HAP-1 (cell line): ENCODE results near the gene OR4D11.
"Not testable (repeated sequence)": the region's sequence is repeated elsewhere in the genome, so short reads cannot be mapped to it uniquely, and the experiment has no call there.

Source experiments
- DNase-seq, 2 experiments: peaks; one replicate each; pipeline ENCODE4 v3.0.0-alpha.2; 2016 to 2020; ENCODE audit warnings: low spot score in 2 of 2
- H3K27me3 ChIP-seq: fragments of 250-450 bp; sonication (Bioruptor Pico); 2 replicates; pipeline ENCODE4 v1.5.1; 2020; ENCODE audit warnings: low read depth, mild to moderate bottlenecking, moderate library complexity
- H3K36me3 ChIP-seq: fragments of 250-450 bp; sonication (Bioruptor Pico); replicated peaks from 2 replicates; pipeline ENCODE4 v1.5.1; 2020; ENCODE audit warnings: mild to moderate bottlenecking
- H3K4me1 ChIP-seq: fragments of 250-450 bp; sonication (Bioruptor Pico); 2 replicates; pipeline ENCODE4 v1.5.1; 2020; ENCODE audit warnings: mild to moderate bottlenecking
- H3K4me3 ChIP-seq: fragments of 250-450 bp; sonication (Bioruptor Pico); 2 replicates; pipeline ENCODE4 v1.5.1; 2020; ENCODE audit warnings: mild to moderate bottlenecking, moderate library complexity
- H3K9me3 ChIP-seq: fragments of 250-450 bp; sonication (Bioruptor Pico); 2 replicates; pipeline ENCODE4 v1.5.1; 2020; ENCODE audit warnings: mild to moderate bottlenecking, moderate library complexity
- in situ Hi-C: fragments of 300-500 bp; cut with MboI; formaldehyde crosslinking; loops from 3 replicates; pipeline ENCODE4 v1.14.3; 2020; ENCODE audit warnings: low sequenced_read_pairs, inconsistent platforms, mixed read lengths

Gene OR4D11

GRCh38 chr11:59503276-59503675, at the start of gene OR4D11:
Gene OR4D11, plus strand, starts transcription at chr11:59503576. Its CDS starts 0 bp downstream, at chr11:59503576.
- Histone ChIP-seq H3K36me3 (no peaks in the 10 kb centered on the region), H3K27me3 (peaks cover 4% of the 10 kb centered on the region; the same call in 1 of the 2 replicates), H3K4me1 (no peaks in the 10 kb centered on the region), H3K4me3 (no peak within 1 kb of the TSS), H3K9me3 (no peaks in the 10 kb centered on the region)
- in situ Hi-C loops, result no loop called here
- no peak for DNase-seq

DNA sequence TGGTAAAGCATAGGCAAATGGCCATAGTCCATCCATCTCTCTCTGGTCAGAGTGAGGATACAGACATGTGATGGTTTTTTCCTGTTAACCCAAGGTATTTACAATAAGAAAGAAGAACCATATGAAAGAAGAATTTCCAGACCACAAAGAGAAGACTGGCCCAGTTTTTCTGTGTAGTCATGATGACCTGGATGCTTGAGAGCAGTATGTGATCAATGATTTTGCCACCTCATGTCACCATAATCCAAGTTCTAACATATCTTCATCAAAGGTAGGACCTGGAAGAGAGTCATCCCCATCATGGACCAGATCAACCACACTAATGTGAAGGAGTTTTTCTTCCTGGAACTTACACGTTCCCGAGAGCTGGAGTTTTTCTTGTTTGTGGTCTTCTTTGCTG, 46.7 kb upstream of the OR4D11 start, which contains the start of gene OR4D6:
Gene OR4D6 (plus strand): TSS at position 301 of the 400 bp plus-strand sequence. CDS start 0 bp downstream, at position 301.
- in situ Hi-C loops, result no loop called here
- no peaks in the 10 kb centered on the region; the same call in 1 of the 2 replicates for H3K27me3 ChIP-seq
- H3K36me3 ChIP-seq, result no peaks in the 10 kb centered on the region
- no peak for DNase-seq
- no peaks in the 10 kb centered on the region for H3K4me1 ChIP-seq
- no peaks in the 10 kb centered on the region for H3K9me3 ChIP-seq
- no peak within 1 kb of the TSS for H3K4me3 ChIP-seq

- DNase-seq, result no peak
- Histone ChIP-seq H3K4me1 (no peaks in the 10 kb centered on the region), H3K4me3 (no peak overlapping the region), H3K9me3 (no peaks in the 10 kb centered on the region), H3K36me3 (no peaks in the 10 kb centered on the region), H3K27me3 (no peaks in the 10 kb centered on the region; the same call in 1 of the 2 replicates)
- in situ Hi-C loops, result no loop called here
Measured at GRCh38 chr11:59459916-59460315, 43.5 kb upstream of the OR4D11 start.

DNA sequence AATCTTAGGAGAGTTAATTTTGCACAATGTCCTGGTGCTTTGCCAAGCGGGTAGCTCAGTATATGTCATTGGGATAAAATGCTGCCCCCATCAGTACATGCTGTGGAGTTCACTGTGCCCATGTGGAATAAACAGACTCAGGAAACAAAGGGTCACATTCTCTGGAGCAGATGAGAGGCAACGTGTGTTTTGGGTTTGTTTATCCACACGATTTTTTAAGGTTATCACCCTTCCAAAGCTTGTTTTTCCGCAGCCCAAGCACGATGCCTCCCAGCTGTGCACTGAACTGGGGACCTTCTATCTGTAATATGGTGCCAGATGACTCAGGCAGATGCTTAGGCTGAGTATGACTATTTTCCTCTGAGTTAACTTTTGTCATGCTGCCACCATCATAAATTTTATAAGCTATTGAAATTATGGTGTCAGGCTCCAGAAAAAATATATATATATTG, 40.2 kb upstream of the OR4D11 start:
- H3K4me1 ChIP-seq, result no peaks in the 10 kb centered on the region
- no peak overlapping the region for H3K4me3 ChIP-seq
- no peaks in the 10 kb centered on the region for H3K27me3 ChIP-seq
- H3K9me3 ChIP-seq, result no peaks in the 10 kb centered on the region
- in situ Hi-C loops, result no loop called here
- no peaks in the 10 kb centered on the region for H3K36me3 ChIP-seq
- DNase-seq, result no peak

DNA sequence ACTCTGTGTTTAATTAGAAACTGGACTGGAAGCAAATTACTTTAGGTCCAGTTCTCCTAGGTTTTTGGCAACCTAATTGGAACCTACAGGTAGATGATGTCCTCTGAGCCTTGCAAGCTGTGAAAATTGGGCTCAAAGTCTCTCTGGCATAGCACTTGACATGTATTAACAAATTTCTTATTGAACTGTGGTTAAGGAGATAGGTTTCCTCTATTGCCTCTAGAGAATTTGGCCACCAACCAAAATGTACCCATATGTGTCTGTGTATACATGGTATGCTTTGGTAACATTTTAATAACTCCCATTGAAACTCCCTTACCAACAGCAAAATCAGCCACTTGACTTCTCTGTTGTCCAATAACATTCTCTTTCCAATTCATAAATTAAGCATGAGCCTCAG, 30.4 kb upstream of the OR4D11 start, which contains the start of gene OR4D10:
Gene OR4D10 (plus strand): TSS at position 301 of the 400 bp plus-strand sequence. CDS start 4,115 bp downstream, outside the sequence.
- Histone ChIP-seq H3K9me3 (no peaks in the 10 kb centered on the region), H3K4me3 (no peak within 1 kb of the TSS), H3K4me1 (no peaks in the 10 kb centered on the region), H3K36me3 (no peaks in the 10 kb centered on the region), H3K27me3 (peaks cover 3% of the 10 kb centered on the region; the same call in 1 of the 2 replicates)
- no peak for DNase-seq
- in situ Hi-C loops, result no loop called here

GRCh38 chr11:59475176-59475575, 28.2 kb upstream of the OR4D11 start:
- Histone ChIP-seq H3K36me3 (no peaks in the 10 kb centered on the region), H3K4me3 (no peak overlapping the region), H3K9me3 (no peaks in the 10 kb centered on the region), H3K4me1 (no peaks in the 10 kb centered on the region), H3K27me3 (peaks cover 3% of the 10 kb centered on the region; the same call in 1 of the 2 replicates)
- in situ Hi-C loops, result no loop called here
- no peak for DNase-seq

DNA sequence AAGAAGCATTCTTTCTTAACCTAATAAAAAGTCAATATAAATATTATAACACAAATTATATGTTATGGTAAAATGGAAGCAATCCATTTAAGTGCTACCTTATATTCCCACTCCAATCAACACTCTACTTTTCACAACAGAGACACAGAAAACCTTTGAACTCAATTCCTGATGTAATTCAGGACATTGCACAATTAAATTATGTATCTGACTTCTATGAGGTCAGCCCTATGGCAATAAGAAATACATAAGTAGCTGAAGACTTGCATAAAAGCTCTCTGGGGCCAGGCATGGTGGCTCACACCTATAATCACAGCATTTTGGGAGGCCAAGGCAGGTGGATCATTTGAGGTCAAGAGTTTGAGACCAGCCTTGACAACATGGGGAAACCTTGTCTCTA, 23.5 kb upstream of the OR4D11 start:
- Histone ChIP-seq H3K27me3 (peaks cover 3% of the 10 kb centered on the region; the same call in 1 of the 2 replicates), H3K36me3 (no peaks in the 10 kb centered on the region), H3K9me3 (no peaks in the 10 kb centered on the region), H3K4me3 (no peak overlapping the region), H3K4me1 (no peaks in the 10 kb centered on the region)
- in situ Hi-C loops, result no loop called here
- no peak for DNase-seq

GRCh38 chr11:59480359-59480758, 23.0 kb upstream of the OR4D11 start:
- Histone ChIP-seq H3K36me3 (no peaks in the 10 kb centered on the region), H3K4me1 (no peaks in the 10 kb centered on the region), H3K4me3 (no peak overlapping the region), H3K27me3 (peaks cover 3% of the 10 kb centered on the region; the same call in 1 of the 2 replicates), H3K9me3 (no peaks in the 10 kb centered on the region)
- DNase-seq, result no peak
- in situ Hi-C loops, result no loop called here

DNA sequence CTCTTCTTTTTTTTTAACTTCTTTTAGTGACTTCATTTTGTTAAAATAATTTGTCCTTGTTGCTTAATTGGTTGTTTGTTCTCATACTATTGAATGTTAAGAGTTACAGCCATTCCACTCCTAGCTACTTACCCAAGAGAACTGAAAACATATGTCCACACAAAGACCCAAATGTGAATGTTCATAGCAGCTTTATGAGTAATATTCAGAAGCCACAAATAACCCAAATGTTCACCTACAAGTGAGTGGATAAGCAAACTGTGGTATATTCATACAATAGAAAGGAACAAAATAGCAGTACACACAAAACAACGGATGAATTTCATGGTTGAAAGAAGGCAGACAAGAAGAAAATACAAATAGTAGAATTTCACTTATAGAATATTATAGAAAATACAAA, 1.4 kb upstream of the OR4D11 start:
- Histone ChIP-seq H3K27me3 (peaks cover 7% of the 10 kb centered on the region; the same call in 1 of the 2 replicates), H3K4me3 (no peak overlapping the region), H3K36me3 (no peaks in the 10 kb centered on the region), H3K4me1 (no peaks in the 10 kb centered on the region), H3K9me3 (no peaks in the 10 kb centered on the region)
- in situ Hi-C loops, result no loop called here
- no peak for DNase-seq

DNA sequence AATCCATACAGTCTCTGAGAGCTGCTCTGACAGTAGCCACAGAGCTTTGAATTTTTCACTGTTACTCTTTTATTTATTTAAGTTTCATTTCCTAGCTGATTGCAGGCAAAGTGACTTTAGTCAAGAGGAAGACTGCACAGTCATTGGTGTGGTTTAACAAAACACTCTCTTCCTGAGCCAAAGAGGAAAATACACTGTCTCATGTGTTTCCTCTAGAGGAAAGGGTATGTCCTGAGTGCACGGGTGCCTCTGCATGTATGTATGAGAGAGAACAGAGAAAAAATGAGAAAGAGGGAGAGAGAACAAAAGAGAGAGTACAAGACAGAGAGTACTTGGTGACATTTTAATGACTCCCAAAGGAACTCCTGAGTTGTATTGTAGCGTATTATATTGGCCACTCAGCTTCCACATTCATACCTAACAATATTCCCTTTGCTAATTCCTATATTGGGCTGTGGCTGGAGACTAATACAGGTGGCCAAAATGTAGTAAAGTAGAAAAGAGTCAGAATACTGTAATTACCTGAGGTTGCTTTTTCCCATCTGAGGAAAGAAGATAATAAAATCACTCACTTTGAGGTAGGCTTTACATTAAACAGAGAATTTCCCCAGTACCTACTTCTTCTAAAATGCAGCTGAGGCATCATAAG, 7.7 kb downstream of the OR4D11 start, which contains the start of gene OR4D9:
Gene OR4D9 (plus strand): TSS at position 599 of the 649 bp plus-strand sequence. CDS start 3,374 bp downstream, outside the sequence.
- Histone ChIP-seq H3K36me3 (no peaks in the 10 kb centered on the region), H3K27me3 (peaks cover 3% of the 10 kb centered on the region; the same call in 1 of the 2 replicates), H3K9me3 (no peaks in the 10 kb centered on the region), H3K4me1 (no peaks in the 10 kb centered on the region), H3K4me3 (no peak within 1 kb of the TSS)
- DNase-seq, result peak in 1 of 2 experiments; percentile 28
- in situ Hi-C loops, result no loop called here

DNA sequence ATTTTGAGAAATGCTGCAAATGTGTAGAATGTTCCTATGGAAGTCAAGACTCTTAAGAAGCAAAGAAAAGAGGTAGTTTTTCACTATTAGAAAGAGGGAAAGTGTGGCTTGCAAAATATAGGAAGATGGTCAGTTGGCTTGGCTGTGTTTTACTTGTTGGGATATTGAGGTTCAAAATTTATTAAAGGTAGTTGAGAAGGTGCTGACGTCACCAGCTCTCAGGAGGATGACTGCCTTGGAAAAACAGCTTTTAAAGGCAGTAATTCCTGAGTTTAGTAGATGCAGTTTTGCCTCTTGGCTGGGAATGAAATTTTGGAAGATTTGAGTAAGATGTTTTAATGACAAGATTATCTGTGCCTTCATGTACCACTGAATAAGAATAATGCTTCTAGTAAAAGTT, 8.3 kb downstream of the OR4D11 start:
- no peak for DNase-seq
- H3K9me3 ChIP-seq, result no peaks in the 10 kb centered on the region
- H3K4me1 ChIP-seq, result no peaks in the 10 kb centered on the region
- no peaks in the 10 kb centered on the region for H3K36me3 ChIP-seq
- in situ Hi-C loops, result no loop called here
- H3K4me3 ChIP-seq, result no peak overlapping the region
- H3K27me3 ChIP-seq, result peaks cover 3% of the 10 kb centered on the region; the same call in 1 of the 2 replicates

GRCh38 chr11:59520139-59520538, 16.8 kb downstream of the OR4D11 start:
- H3K4me1 ChIP-seq, H3K36me3 ChIP-seq, DNase-seq, H3K4me3 ChIP-seq, H3K27me3 ChIP-seq, H3K9me3 ChIP-seq, in situ Hi-C loops: not testable (repeated sequence)

- in situ Hi-C loops, result no loop called here
- no peaks in the 10 kb centered on the region for H3K4me1 ChIP-seq
- H3K9me3 ChIP-seq, result no peaks in the 10 kb centered on the region
- H3K27me3 ChIP-seq, result 0 out of 2 replicates have a peak, but pooled peaks cover 3% of the 10 kb centered on the region
- H3K4me3 ChIP-seq, result no peak overlapping the region
- DNase-seq, result no peak
- no peaks in the 10 kb centered on the region for H3K36me3 ChIP-seq
Measured at GRCh38 chr11:59520741-59521140, 17.4 kb downstream of the OR4D11 start.

- no peak for DNase-seq
- in situ Hi-C loops, result no loop called here
- no peaks in the 10 kb centered on the region for H3K4me1 ChIP-seq
Measured at GRCh38 chr11:59523541-59523940, 20.2 kb downstream of the OR4D11 start.

More at GRCh38 chr11:59523541-59523940, 20.2 kb downstream of the OR4D11 start:
- Histone ChIP-seq H3K27me3 (0 out of 2 replicates have a peak, but pooled peaks cover 3% of the 10 kb centered on the region), H3K9me3 (no peaks in the 10 kb centered on the region), H3K4me3 (no peak overlapping the region), H3K36me3 (no peaks in the 10 kb centered on the region)
